ENCODE measurements around the gene MTHFD1. TPM values are rescaled to one million over a fixed set of nuclear protein-coding genes. Genes with fewer than 3 reads are reported as not detected.

Gene MTHFD1
- total and polyA plus RNA-seq, 2 donors from 2014 or later = 73.0 to 76.1 TPM

GRCh38 chr14:64387232-64387781 is 846 bp upstream of the MTHFD1 start:
- intact Hi-C loops (cut with DNase I) = no loop called here
- H3K27ac ChIP-seq (ENCODE audit: low read depth in 2 of 2, low read length in 2 of 2) = peak overlapping the region; percentile 74 to 83
- DNase-seq = peak in 4 of 5 donors; percentile 39 to 80 (median 48)

GRCh38 chr14:64388533-64389285 is 556 bp downstream of the MTHFD1 start:
- TF ChIP-seq CTCF (IDR thresholded peaks at IDR 0.05; ENCODE audit: borderline replicate concordance, extremely low read depth, insufficient read depth) = no peak
- intact Hi-C loops (cut with DNase I) = no loop called here
- H3K9me3 ChIP-seq (ENCODE audit: control insufficient read depth in 2 of 3, insufficient read depth in 1 of 3, low read length in 3 of 3) = no peaks in the 10 kb centered on the region
- DNase-seq (peak in 2 of 5 donors; percentile 52 to 74), FAIRE-seq (no peak)
- peaks cover 0 to 11% (median 11%) of the 10 kb centered on the region in 3 donors for H3K4me1 ChIP-seq (ENCODE audit: control insufficient read depth in 2 of 3, insufficient read depth in 2 of 3, low read depth in 1 of 3, low read length in 3 of 3)
- peak overlapping the region; percentile 74 to 89 (median 86) for H3K4me3 ChIP-seq (ENCODE audit: low read length in 3 of 3)
- no peaks in the 10 kb centered on the region for H3K36me3 ChIP-seq (ENCODE audit: control insufficient read depth in 2 of 3, insufficient read depth in 3 of 3, low read length in 3 of 3)
- H3K9ac ChIP-seq (ENCODE audit: low read length in 3 of 3) = peak overlapping the region; percentile 58 to 87 (median 65)
- H3K27me3 ChIP-seq (ENCODE audit: control insufficient read depth, insufficient read depth, low read length) = no peaks in the 10 kb centered on the region
- H3K27ac ChIP-seq (ENCODE audit: low read depth in 2 of 2, low read length in 2 of 2) = peak overlapping the region; percentile 51 to 74

More at GRCh38 chr14:64387232-64387781, 846 bp upstream of the MTHFD1 start:
- H3K36me3 ChIP-seq (ENCODE audit: control insufficient read depth in 2 of 3, insufficient read depth in 3 of 3, low read length in 3 of 3) = no peaks in the 10 kb centered on the region
- FAIRE-seq = no peak
- no peak for TF ChIP-seq CTCF (IDR thresholded peaks at IDR 0.05; ENCODE audit: borderline replicate concordance, extremely low read depth, insufficient read depth)
- H3K4me3 ChIP-seq (ENCODE audit: low read length in 3 of 3) = peak overlapping the region; percentile 74 to 89 (median 86)
- no peaks in the 10 kb centered on the region for H3K9me3 ChIP-seq (ENCODE audit: control insufficient read depth in 2 of 3, insufficient read depth in 1 of 3, low read length in 3 of 3)
- peak overlapping the region; percentile 60 to 88 (median 87) for H3K9ac ChIP-seq (ENCODE audit: low read length in 3 of 3)
- no peaks in the 10 kb centered on the region for H3K27me3 ChIP-seq (ENCODE audit: control insufficient read depth, insufficient read depth, low read length)
- peaks cover 0 to 11% (median 5%) of the 10 kb centered on the region in 3 donors for H3K4me1 ChIP-seq (ENCODE audit: control insufficient read depth in 2 of 3, insufficient read depth in 2 of 3, low read depth in 1 of 3, low read length in 3 of 3)

GRCh38 chr14:64391113-64391725 is 3.1 kb downstream of the MTHFD1 start:
- intact Hi-C loops (cut with DNase I) = no loop called here
- no peak overlapping the region for H3K4me3 ChIP-seq (ENCODE audit: low read length in 3 of 3)
- no peaks in the 10 kb centered on the region for H3K9me3 ChIP-seq (ENCODE audit: control insufficient read depth in 2 of 3, insufficient read depth in 1 of 3, low read length in 3 of 3)
- H3K9ac ChIP-seq (ENCODE audit: low read length in 3 of 3) = no peak overlapping the region
- DNase-seq (no peak), FAIRE-seq (no peak)
- H3K36me3 ChIP-seq (ENCODE audit: control insufficient read depth in 2 of 3, insufficient read depth in 3 of 3, low read length in 3 of 3) = no peaks in the 10 kb centered on the region
- peak overlapping the region in 1 of 2 donors; percentile 15 for H3K27ac ChIP-seq (ENCODE audit: low read depth in 2 of 2, low read length in 2 of 2)
- TF ChIP-seq CTCF (IDR thresholded peaks at IDR 0.05; ENCODE audit: borderline replicate concordance, extremely low read depth, insufficient read depth) = no peak
- no peaks in the 10 kb centered on the region for H3K27me3 ChIP-seq (ENCODE audit: control insufficient read depth, insufficient read depth, low read length)
- peaks cover 0 to 16% (median 11%) of the 10 kb centered on the region in 3 donors for H3K4me1 ChIP-seq (ENCODE audit: control insufficient read depth in 2 of 3, insufficient read depth in 2 of 3, low read depth in 1 of 3, low read length in 3 of 3)
